Glomerular endothelial cell (primary cell): Measurements from ENCODE around the gene DYSF. TPM values are rescaled to one million over a fixed set of nuclear protein-coding genes. Genes with fewer than 3 reads are reported as not detected.
"Not testable (repeated sequence)": the region's sequence is repeated elsewhere in the genome, so short reads cannot be mapped to it uniquely, and the experiment has no call there.

ENCODE experiments used
- DNase-seq: peaks from one replicate; pipeline ENCODE4 v3.0.0-alpha.2; 2011; ENCODE audit warnings: low read depth, low spot score; ENCODE audit errors: extremely low read depth
- total RNA-seq: library from RNA; depleted of rRNA; stranded (reverse); fragments of >200 nt; gene quantifications from 2 replicates; pipeline ENCODE4 v1.2.3, GENCODE V29; 2015

DYSF gene
- total RNA-seq, 1 donor from 2014 or later, result 300 TPM

GRCh38 chr2:71469403-71470398, 16.3 kb downstream of the DYSF start:
- DNase-seq, result no peak

- no peak for DNase-seq
These were observed 17.9 kb downstream of the DYSF start for GRCh38 chr2:71471276-71471675.

GRCh38 chr2:71472019-71472418, 18.7 kb downstream of the DYSF start:
- DNase-seq, result no peak

- no peak for DNase-seq
These were observed 20.1 kb downstream of the DYSF start for GRCh38 chr2:71473346-71474031.

- no peak for DNase-seq
These were observed 20.9 kb downstream of the DYSF start for GRCh38 chr2:71474116-71474743.

GRCh38 chr2:71474744-71475397, 21.5 kb downstream of the DYSF start:
- no peak for DNase-seq

- DNase-seq, result no peak
These were observed 23.1 kb downstream of the DYSF start for GRCh38 chr2:71476495-71476894.

- DNase-seq, result no peak
These were observed 23.9 kb downstream of the DYSF start for GRCh38 chr2:71477231-71477691.

GRCh38 chr2:71478806-71479205, 25.4 kb downstream of the DYSF start:
- DNase-seq, result no peak

- no peak for DNase-seq
These were observed 25.9 kb downstream of the DYSF start for GRCh38 chr2:71479261-71479660.

GRCh38 chr2:71481111-71481510, 27.8 kb downstream of the DYSF start:
- no peak for DNase-seq

GRCh38 chr2:71482055-71482454, 28.7 kb downstream of the DYSF start:
- DNase-seq, result no peak

GRCh38 chr2:71483246-71483645, 29.9 kb downstream of the DYSF start:
- DNase-seq, result no peak

- no peak for DNase-seq
These were observed 31.0 kb downstream of the DYSF start for GRCh38 chr2:71484354-71484753.

- DNase-seq, result no peak
These were observed 33.7 kb downstream of the DYSF start for GRCh38 chr2:71486881-71487640.

GRCh38 chr2:71491551-71491950, 38.2 kb downstream of the DYSF start:
- DNase-seq, result not testable (repeated sequence)

GRCh38 chr2:71492112-71492511, 38.8 kb downstream of the DYSF start:
- DNase-seq, result peak; percentile 87

GRCh38 chr2:71494091-71494490, 40.7 kb downstream of the DYSF start:
- DNase-seq, result no peak

GRCh38 chr2:71494523-71495155, 41.3 kb downstream of the DYSF start:
- DNase-seq, result no peak
